Measurements from ENCODE around the gene SUZ12.
"Not testable (repeated sequence)": the region's sequence is repeated elsewhere in the genome, so short reads cannot be mapped to it uniquely, and the experiment has no call there.

DNA sequence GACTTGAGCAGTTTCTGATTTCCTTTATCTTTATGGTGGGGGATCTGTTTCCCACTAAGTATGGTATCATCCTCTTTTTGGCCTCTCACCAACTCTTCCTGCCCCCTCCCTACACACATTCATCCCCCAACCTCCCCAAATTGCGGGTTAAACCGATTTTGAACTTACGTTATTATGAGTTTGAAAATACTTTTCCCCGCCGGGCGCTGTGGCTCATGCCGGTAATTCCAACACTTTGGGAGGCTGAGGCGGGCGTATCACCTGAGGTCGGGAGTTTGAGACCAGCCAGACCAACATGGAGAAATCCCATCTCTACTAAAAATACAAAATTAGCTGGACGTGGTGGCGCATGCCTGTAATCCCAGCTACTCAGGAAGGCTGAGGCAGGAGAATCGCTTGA lies 19.1 kb upstream of the SUZ12 start:
- not testable (repeated sequence) for TF ChIP-seq POLR2AphosphoS5 (IDR thresholded peaks at IDR 0.05; ENCODE audit: insufficient read depth in 1 of 2, low read depth in 1 of 2)
- TF ChIP-seq, protein P1, sequence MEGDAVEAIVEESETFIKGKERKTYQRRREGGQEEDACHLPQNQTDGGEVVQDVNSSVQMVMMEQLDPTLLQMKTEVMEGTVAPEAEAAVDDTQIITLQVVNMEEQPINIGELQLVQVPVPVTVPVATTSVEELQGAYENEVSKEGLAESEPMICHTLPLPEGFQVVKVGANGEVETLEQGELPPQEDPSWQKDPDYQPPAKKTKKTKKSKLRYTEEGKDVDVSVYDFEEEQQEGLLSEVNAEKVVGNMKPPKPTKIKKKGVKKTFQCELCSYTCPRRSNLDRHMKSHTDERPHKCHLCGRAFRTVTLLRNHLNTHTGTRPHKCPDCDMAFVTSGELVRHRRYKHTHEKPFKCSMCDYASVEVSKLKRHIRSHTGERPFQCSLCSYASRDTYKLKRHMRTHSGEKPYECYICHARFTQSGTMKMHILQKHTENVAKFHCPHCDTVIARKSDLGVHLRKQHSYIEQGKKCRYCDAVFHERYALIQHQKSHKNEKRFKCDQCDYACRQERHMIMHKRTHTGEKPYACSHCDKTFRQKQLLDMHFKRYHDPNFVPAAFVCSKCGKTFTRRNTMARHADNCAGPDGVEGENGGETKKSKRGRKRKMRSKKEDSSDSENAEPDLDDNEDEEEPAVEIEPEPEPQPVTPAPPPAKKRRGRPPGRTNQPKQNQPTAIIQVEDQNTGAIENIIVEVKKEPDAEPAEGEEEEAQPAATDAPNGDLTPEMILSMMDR (IDR thresholded peaks at IDR 0.05) = not testable (repeated sequence)

Measured in vagina (tissue), 2 donors.